K562 (cell line): Measurements from ENCODE around the gene ACER1. TPM values are rescaled to one million over a fixed set of nuclear protein-coding genes. Genes with fewer than 3 reads are reported as not detected.
A peak's percentile ranks its signal among the peaks of the same experiment; 100 is the strongest.

ENCODE experiments used
- CBX2 ChIP-seq: fragments of 200-600 bp; sonication (generic); IDR thresholded peaks from one replicate; pipeline ENCODE4 v1.6.1; 2012; ENCODE audit warnings: mild to moderate bottlenecking, low read length, inconsistent platforms; ENCODE audit not compliant: insufficient read depth, poor library complexity, severe bottlenecking
- CBX5 ChIP-seq: IDR thresholded peaks from 2 replicates; pipeline ENCODE4 v1.6.1; 2014; ENCODE audit warnings: low read depth, borderline replicate concordance
- CEBPB ChIP-seq: fragments of 450-650 bp; IDR thresholded peaks from 2 replicates; pipeline ENCODE4 v1.6.1; 2016; ENCODE audit warnings: missing genetic modification characterization, missing compliant biosample characterization
- CHD1 ChIP-seq: fragments of 200-600 bp; sonication (generic); IDR thresholded peaks from one replicate; pipeline ENCODE4 v1.6.1; 2012; ENCODE audit warnings: mild to moderate bottlenecking, moderate library complexity, low read length, inconsistent platforms
- CREBBP ChIP-seq: IDR thresholded peaks from one replicate; pipeline ENCODE4 v1.6.1; 2012; ENCODE audit warnings: low read depth, mild to moderate bottlenecking, control low read depth, inconsistent platforms, low read length
- GABPA ChIP-seq: fragments of 200-800 bp; sonication (Bioruptor generic); conservative IDR thresholded peaks from 2 replicates; pipeline ENCODE4 v1.6.1; 2016; ENCODE audit warnings: low read depth, missing genetic modification characterization, missing compliant biosample characterization
- HLTF ChIP-seq: fragments of 450-650 bp; IDR thresholded peaks from 2 replicates; pipeline ENCODE4 v1.6.1; 2016
- NFRKB ChIP-seq: fragments of 450-650 bp; IDR thresholded peaks from 2 replicates; pipeline ENCODE4 v1.6.1; 2016; ENCODE audit warnings: low read depth
- NRF1 ChIP-seq, 2 experiments: fragments of 450-650 bp; IDR thresholded peaks in 1 of 2; conservative IDR thresholded peaks in 1 of 2; 2 replicates each; pipeline ENCODE4 v1.6.1; 2014; ENCODE audit warnings: mild to moderate bottlenecking in 2 of 2
- POLR2AphosphoS5 ChIP-seq: IDR thresholded peaks from 2 replicates; pipeline ENCODE4 v1.6.1; 2011; ENCODE audit warnings: mild to moderate bottlenecking, low read depth, low read length, moderate library complexity; ENCODE audit not compliant: control insufficient read depth, insufficient read depth
- POLR2G ChIP-seq: fragments of 200-400 bp; formaldehyde crosslinking; IDR thresholded peaks from 2 replicates; pipeline ENCODE4 v1.6.1; 2017; ENCODE audit warnings: low read depth, mild to moderate bottlenecking, antibody characterized with exemption, low read length, moderate library complexity
- SAP30 ChIP-seq: fragments of 200-600 bp; sonication (generic); IDR thresholded peaks from 2 replicates; pipeline ENCODE4 v1.6.1; 2012; ENCODE audit warnings: borderline replicate concordance, low read depth, mild to moderate bottlenecking, moderate library complexity, low read length, control low read depth, inconsistent platforms; ENCODE audit not compliant: insufficient read depth, poor library complexity, severe bottlenecking
- SNAPC5 ChIP-seq: fragments of 250-450 bp; sonication (Bioruptor Pico); IDR thresholded peaks from 2 replicates; pipeline ENCODE4 v1.8.0; 2021; ENCODE audit warnings: moderate library complexity, mild to moderate bottlenecking, inconsistent platforms
- STAT5A ChIP-seq: IDR thresholded peaks from 2 replicates; pipeline ENCODE4 v1.6.1; 2012; ENCODE audit warnings: low read length, inconsistent platforms, borderline replicate concordance
- ZNF121 ChIP-seq: sonication (generic); formaldehyde crosslinking; conservative IDR thresholded peaks from 2 replicates; pipeline ENCODE4 v1.8.0; 2022; ENCODE audit warnings: missing genetic modification reagents
- ZNF263 ChIP-seq: sonication (generic); formaldehyde crosslinking; IDR thresholded peaks from 2 replicates; pipeline ENCODE4 v1.8.0; 2022; ENCODE audit warnings: mild to moderate bottlenecking, missing genetic modification reagents, borderline replicate concordance
- ZNF592 ChIP-seq: fragments of 450-650 bp; IDR thresholded peaks from 2 replicates; pipeline ENCODE4 v1.6.1; 2017; ENCODE audit warnings: antibody characterized with exemption, mild to moderate bottlenecking
- ZNF77 ChIP-seq: fragments of 250-450 bp; sonication (Bioruptor Pico); IDR thresholded peaks from 2 replicates; pipeline ENCODE4 v1.5.0; 2020
- polyA plus RNA-seq, 8 experiments: library from polyadenylated mRNA; depleted of rRNA in 4 of 8; stranded (reverse) in 5 of 8; unstranded in 3 of 8; fragments of >200 nt; fragmentation: Nextera tagmentation in 2 of 8; fragmentation: Illumina TruSeq in 1 of 8; extraction: Ambion mirVana in 2 of 8; extraction: Trizol in 1 of 8; gene quantifications; 2 replicates each; pipeline versions ENCODE4 v1.2.1 to v1.2.3, GENCODE V29; 2011 to 2014; ENCODE audit warnings: inconsistent platforms in 1 of 8, missing spikeins in 1 of 8
- total RNA-seq, 7 experiments: library from RNA; depleted of rRNA in 6 of 7; stranded (reverse); fragments of >200 nt in 6 of 7; fragmentation: Illumina TruSeq in 2 of 7; extraction: Trizol in 2 of 7; gene quantifications; 2 replicates each; pipeline versions ENCODE4 v1.2.1 to v1.2.3, GENCODE V29; 2011 to 2021; ENCODE audit warnings: low replicate concordance in 1 of 7
- TF ChIP-seq, protein P1 (sequence below): IDR thresholded peaks from 2 replicates; pipeline ENCODE4 v1.6.1; 2011; ENCODE audit not compliant: insufficient read length; ENCODE audit errors: extremely low read depth
- TF ChIP-seq, protein P2 (sequence below): IDR thresholded peaks from 3 replicates; pipeline ENCODE4 v1.6.1; 2011; ENCODE audit warnings: borderline replicate concordance, mild to moderate bottlenecking; ENCODE audit not compliant: insufficient read length, insufficient read depth
- TF ChIP-seq, protein P3 (sequence below): sonication (generic); formaldehyde crosslinking; IDR thresholded peaks from 2 replicates; pipeline ENCODE4 v1.8.0; 2022; ENCODE audit warnings: missing genetic modification reagents, mild to moderate bottlenecking, moderate library complexity, borderline replicate concordance

The ACER1 gene
- total and polyA plus RNA-seq, 9 of the 15 experiments (the other 6 are each of a cell fraction or from before 2014, with no cell fraction given), result not detected

DNA sequence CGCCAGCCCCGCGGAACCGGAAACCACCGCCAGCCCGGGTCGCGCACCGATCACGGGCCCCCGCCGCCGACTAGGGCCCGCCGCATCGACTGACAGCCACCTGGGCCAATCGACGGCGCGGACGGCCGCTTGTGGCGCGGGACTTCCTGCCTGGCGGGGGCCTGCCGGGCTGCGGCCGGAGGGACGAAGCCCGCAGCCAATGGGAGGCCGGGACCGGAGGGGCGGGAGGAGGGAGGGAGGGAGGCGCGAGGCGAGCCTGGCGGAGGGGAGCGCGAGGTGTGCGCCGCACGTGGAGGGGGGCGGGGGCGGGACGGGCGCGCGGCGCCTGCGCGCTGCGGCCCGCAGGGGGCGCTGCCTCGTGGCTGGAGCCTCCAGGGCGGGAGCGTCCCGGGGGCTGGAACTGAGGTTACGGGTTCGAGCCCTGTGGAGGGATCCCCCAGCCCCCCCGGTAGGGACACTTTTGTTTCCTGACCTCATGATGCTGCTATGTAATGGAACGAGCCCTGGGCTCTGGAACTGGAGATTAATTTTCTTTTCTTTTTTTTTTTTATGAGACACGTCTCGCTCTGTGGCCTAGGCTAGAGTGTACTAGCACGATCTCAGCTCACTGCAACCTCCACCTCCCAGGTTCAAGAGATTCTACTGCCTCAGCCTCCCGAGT, 53.4 kb downstream of the ACER1 start, which contains the start of gene MLLT1 (continued):
- no peak for TF ChIP-seq NFRKB
- no peak for TF ChIP-seq SAP30
- no peak for TF ChIP-seq HLTF
- no peak for TF ChIP-seq STAT5A
- TF ChIP-seq ZNF592, result no peak
- TF ChIP-seq, protein P1, sequence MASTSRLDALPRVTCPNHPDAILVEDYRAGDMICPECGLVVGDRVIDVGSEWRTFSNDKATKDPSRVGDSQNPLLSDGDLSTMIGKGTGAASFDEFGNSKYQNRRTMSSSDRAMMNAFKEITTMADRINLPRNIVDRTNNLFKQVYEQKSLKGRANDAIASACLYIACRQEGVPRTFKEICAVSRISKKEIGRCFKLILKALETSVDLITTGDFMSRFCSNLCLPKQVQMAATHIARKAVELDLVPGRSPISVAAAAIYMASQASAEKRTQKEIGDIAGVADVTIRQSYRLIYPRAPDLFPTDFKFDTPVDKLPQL, result no peak
- no peak for TF ChIP-seq CREBBP
- TF ChIP-seq GABPA (tag), result peak; percentile 98
- TF ChIP-seq POLR2AphosphoS5, result no peak
- peak; percentile 42; the same call in 1 of the 2 replicates for TF ChIP-seq ZNF263
- TF ChIP-seq, protein P2, sequence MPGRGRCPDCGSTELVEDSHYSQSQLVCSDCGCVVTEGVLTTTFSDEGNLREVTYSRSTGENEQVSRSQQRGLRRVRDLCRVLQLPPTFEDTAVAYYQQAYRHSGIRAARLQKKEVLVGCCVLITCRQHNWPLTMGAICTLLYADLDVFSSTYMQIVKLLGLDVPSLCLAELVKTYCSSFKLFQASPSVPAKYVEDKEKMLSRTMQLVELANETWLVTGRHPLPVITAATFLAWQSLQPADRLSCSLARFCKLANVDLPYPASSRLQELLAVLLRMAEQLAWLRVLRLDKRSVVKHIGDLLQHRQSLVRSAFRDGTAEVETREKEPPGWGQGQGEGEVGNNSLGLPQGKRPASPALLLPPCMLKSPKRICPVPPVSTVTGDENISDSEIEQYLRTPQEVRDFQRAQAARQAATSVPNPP, result no peak
- no peak for TF ChIP-seq CEBPB
- peak; percentile 77 for TF ChIP-seq POLR2G
- TF ChIP-seq SNAPC5 (CRISPR knock-in tag), result no peak
- TF ChIP-seq CBX2, result no peak
- TF ChIP-seq, protein P3, sequence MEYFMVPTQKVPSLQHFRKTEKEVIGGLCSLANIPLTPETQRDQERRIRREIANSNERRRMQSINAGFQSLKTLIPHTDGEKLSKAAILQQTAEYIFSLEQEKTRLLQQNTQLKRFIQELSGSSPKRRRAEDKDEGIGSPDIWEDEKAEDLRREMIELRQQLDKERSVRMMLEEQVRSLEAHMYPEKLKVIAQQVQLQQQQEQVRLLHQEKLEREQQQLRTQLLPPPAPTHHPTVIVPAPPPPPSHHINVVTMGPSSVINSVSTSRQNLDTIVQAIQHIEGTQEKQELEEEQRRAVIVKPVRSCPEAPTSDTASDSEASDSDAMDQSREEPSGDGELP (CRISPR knock-in tag), result peak; percentile 56
- no peak for TF ChIP-seq ZNF121 (CRISPR knock-in tag)
- TF ChIP-seq ZNF77 (CRISPR knock-in tag), result no peak
- TF ChIP-seq NRF1 (conservative IDR thresholded peaks at IDR 0.05 in 1 of 2, IDR thresholded peaks at IDR 0.05 in 1 of 2), result peak in 1 of 2 experiments; percentile 38; a peak in 2 of 4 replicates
- no peak for TF ChIP-seq CBX5
- TF ChIP-seq CHD1, result no peak
